NCI-H2196 (cell line): ENCODE measurements around the gene ECT2L.
A peak's percentile ranks its signal among the peaks of the same experiment; 100 is the strongest.

Experiments used
- DNase-seq: peaks from one replicate; lab custom pipeline; 2025; ENCODE audit not compliant: unreplicated experiment; lab: John Stamatoyannopoulos, UW

The ECT2L gene

GRCh38 chr6:138805016-138805765, 9.3 kb downstream of the ECT2L start:
- DNase-seq: no peak

GRCh38 chr6:138806889-138807288, 11.0 kb downstream of the ECT2L start:
- no peak for DNase-seq

GRCh38 chr6:138809677-138810076, 13.8 kb downstream of the ECT2L start:
- no peak for DNase-seq

GRCh38 chr6:138811866-138812265, 16.0 kb downstream of the ECT2L start:
- DNase-seq: no peak

GRCh38 chr6:138814179-138814834, 18.4 kb downstream of the ECT2L start:
- DNase-seq: no peak

GRCh38 chr6:138815221-138815620, 19.3 kb downstream of the ECT2L start:
- DNase-seq: no peak

GRCh38 chr6:138815797-138816528, 20.1 kb downstream of the ECT2L start:
- peak; percentile 70 for DNase-seq

GRCh38 chr6:138817799-138818198, 21.9 kb downstream of the ECT2L start:
- DNase-seq: peak; percentile 81

- DNase-seq: no peak
Observed at GRCh38 chr6:138818496-138819194, 22.8 kb downstream of the ECT2L start.

- no peak for DNase-seq
Observed at GRCh38 chr6:138821519-138821918, 25.6 kb downstream of the ECT2L start.

GRCh38 chr6:138824482-138825144, 28.7 kb downstream of the ECT2L start:
- no peak for DNase-seq

GRCh38 chr6:138830248-138830647, 34.4 kb downstream of the ECT2L start:
- no peak for DNase-seq

- DNase-seq: no peak
Observed at GRCh38 chr6:138832182-138832581, 36.3 kb downstream of the ECT2L start.

GRCh38 chr6:138833816-138834539, 38.1 kb downstream of the ECT2L start:
- peak; percentile 76 for DNase-seq

GRCh38 chr6:138837246-138837645, 41.4 kb downstream of the ECT2L start:
- no peak for DNase-seq

GRCh38 chr6:138844192-138844591, 48.3 kb downstream of the ECT2L start:
- DNase-seq: peak; percentile 31

GRCh38 chr6:138847884-138848283, 52.0 kb downstream of the ECT2L start:
- no peak for DNase-seq

- DNase-seq: no peak
Observed at GRCh38 chr6:138848461-138848860, 52.6 kb downstream of the ECT2L start.

- no peak for DNase-seq
Observed at GRCh38 chr6:138849791-138850190, 53.9 kb downstream of the ECT2L start.

GRCh38 chr6:138856654-138857053, 60.8 kb downstream of the ECT2L start:
- no peak for DNase-seq
